ENCODE measurements around the gene REG4.

The REG4 gene

DNA sequence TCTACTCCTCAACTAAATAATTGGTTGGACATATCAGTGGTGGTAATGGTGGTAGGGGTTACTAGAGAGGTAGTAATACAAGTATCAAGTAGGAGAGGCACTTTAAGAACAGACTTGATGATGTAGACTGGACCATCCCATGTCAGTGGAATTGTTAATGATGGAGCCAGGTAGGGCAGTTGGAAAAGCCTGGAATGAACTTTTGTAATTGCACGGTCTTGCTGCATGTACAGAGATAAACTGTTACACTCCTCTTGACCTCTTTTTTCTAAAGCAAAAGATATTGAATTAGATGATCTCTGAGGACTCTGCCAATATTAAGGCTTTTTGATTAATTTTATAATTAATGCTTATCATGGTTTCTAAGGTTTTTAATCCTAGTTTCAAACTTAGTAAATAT lies 48.3 kb downstream of the REG4 start:
- no peak for DNase-seq (ENCODE audit: low read depth)
- no peak overlapping the region for H3K4me3 ChIP-seq (ENCODE audit: low read depth, low read length)
- TF ChIP-seq, protein P1, sequence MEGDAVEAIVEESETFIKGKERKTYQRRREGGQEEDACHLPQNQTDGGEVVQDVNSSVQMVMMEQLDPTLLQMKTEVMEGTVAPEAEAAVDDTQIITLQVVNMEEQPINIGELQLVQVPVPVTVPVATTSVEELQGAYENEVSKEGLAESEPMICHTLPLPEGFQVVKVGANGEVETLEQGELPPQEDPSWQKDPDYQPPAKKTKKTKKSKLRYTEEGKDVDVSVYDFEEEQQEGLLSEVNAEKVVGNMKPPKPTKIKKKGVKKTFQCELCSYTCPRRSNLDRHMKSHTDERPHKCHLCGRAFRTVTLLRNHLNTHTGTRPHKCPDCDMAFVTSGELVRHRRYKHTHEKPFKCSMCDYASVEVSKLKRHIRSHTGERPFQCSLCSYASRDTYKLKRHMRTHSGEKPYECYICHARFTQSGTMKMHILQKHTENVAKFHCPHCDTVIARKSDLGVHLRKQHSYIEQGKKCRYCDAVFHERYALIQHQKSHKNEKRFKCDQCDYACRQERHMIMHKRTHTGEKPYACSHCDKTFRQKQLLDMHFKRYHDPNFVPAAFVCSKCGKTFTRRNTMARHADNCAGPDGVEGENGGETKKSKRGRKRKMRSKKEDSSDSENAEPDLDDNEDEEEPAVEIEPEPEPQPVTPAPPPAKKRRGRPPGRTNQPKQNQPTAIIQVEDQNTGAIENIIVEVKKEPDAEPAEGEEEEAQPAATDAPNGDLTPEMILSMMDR (conservative IDR thresholded peaks at IDR 0.05; ENCODE audit: low read depth, low read length), result no peak

DNA sequence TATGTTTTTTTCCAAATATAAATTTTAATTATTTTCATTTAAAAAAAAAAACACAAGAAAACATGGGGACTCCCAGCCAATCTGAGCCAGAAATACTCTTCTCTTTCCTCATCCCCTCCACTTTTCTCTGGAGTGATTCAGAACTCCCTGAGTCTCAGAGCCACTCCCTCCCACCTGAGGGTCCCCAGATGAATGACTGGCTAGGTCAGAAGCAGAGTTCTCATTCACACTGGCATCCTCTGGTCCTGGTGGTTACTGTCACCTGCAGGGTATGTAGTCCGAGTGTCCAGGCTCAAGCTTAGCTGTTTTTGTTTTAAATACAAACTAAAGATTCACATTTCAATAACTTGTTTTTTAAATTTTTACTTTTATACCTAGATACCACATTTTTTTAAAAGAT lies 48.9 kb downstream of the REG4 start:
- DNase-seq (ENCODE audit: low read depth), result no peak
- TF ChIP-seq, protein P1 (conservative IDR thresholded peaks at IDR 0.05; ENCODE audit: low read depth, low read length), result no peak
- no peak overlapping the region for H3K4me3 ChIP-seq (ENCODE audit: low read depth, low read length)

DNA sequence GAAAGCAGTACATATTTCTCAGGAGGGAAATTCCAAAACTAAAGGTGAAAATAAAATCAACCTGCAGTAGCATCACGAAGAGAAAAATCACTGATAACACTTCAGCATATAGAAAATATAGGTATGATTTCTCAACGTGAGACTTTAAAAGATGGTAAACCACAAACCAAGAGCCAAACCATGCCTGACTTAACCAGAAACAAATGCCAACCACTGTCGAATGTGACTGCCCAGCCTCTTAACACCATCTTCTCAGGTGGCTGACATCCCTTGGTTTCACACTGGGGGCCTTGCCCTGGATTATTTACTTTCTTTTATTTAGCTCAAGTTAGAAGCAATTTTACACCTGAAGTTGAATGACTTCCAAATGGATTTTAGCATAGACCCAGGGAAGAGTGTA lies 52.7 kb downstream of the REG4 start:
- DNase-seq (ENCODE audit: low read depth), result no peak
- TF ChIP-seq, protein P1 (conservative IDR thresholded peaks at IDR 0.05; ENCODE audit: low read depth, low read length), result no peak
- no peak overlapping the region for H3K4me3 ChIP-seq (ENCODE audit: low read depth, low read length)

DNA sequence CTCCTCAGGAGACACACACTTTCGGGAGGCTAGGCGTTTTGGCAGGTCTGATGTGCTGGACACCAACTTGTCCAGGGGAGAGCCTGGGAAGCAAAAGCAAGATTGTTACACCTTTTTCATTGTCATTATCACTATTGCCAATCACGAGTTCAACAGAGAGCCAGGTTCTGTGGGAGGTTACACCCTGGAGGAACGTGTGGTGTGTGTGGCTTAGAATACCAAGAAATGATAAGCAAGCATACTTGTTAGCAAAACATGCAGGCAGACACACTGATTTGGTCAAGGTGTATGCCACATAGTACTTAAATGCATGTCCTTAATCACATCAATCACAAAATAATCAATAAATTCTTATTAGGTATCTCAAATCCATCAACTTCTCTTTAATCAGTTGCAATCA lies 58.7 kb downstream of the REG4 start:
- H3K4me3 ChIP-seq (ENCODE audit: low read depth, low read length), result no peak overlapping the region
- DNase-seq (ENCODE audit: low read depth), result no peak
- TF ChIP-seq, protein P1 (conservative IDR thresholded peaks at IDR 0.05; ENCODE audit: low read depth, low read length), result no peak

DNA sequence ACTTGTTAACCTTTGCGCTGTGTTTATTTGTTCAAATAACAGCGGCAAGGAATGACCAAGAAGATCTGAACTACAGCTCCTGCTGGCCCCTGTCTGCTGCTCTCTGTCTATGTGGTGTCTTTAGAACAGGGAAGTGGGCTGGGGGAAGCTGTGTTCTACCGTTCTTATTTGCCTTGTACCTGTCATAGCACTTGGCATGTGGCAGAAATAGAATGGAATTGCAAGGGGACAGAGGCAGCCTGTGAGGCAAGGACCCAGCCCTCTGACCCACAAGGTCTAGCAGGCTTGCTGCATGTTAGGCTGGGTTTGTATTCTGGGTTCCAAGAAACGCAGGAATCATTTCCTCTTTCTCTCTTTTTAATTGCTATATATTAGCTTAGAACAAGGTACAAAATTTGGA lies 63.2 kb downstream of the REG4 start:
- no peak overlapping the region for H3K4me3 ChIP-seq (ENCODE audit: low read depth, low read length)
- TF ChIP-seq, protein P1 (conservative IDR thresholded peaks at IDR 0.05; ENCODE audit: low read depth, low read length), result no peak
- DNase-seq (ENCODE audit: low read depth), result no peak

DNA sequence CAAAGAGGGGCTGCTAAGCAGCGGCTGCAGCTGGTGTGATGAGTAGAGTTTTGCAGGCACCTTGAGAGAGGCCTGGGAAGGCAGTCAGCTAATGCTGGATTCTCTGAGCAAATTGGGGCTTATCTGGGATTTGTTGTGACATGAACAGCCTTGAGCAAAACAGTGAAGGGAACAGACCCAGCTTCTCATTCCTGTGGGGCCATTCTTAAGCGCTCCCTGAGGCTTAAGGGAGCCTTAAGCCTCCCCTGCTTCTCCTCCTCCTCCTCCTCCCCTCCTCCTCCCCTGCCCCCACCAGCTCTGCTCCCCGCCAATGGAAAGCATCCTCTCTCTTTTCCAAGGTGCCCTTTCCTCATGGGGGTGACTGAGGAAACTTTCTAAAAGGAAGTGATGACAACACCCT lies 63.8 kb downstream of the REG4 start:
- H3K4me3 ChIP-seq (ENCODE audit: low read depth, low read length), result no peak overlapping the region
- TF ChIP-seq, protein P1 (conservative IDR thresholded peaks at IDR 0.05; ENCODE audit: low read depth, low read length), result no peak
- DNase-seq (ENCODE audit: low read depth), result no peak

DNA sequence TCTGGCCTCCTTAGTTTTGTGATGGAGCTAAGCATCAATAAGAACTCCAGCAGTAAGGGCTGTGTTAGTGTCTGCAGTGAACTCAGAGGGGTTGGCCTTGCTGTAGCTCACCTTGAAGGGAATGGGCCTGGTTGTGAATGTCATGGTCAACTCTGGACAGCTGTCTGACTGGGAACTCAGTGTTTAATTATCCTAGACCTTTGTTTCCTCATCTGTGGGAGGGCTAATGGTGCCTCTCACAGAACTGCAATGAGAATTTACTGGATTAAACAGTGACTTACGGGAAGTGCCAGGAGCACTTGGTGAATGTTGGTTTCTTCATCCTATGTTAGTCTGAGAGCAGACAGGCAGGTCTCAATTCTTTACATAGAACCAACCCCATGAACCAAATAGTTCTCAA lies 66.2 kb downstream of the REG4 start:
- TF ChIP-seq, protein P1 (conservative IDR thresholded peaks at IDR 0.05; ENCODE audit: low read depth, low read length), result no peak
- no peak overlapping the region for H3K4me3 ChIP-seq (ENCODE audit: low read depth, low read length)
- DNase-seq (ENCODE audit: low read depth), result no peak

Data from choroid plexus epithelial cell (primary cell).